GM12872 (cell line): ENCODE data around the gene MED23.

Experiments used
- TF ChIP-seq, protein P1 (sequence below): IDR thresholded peaks from 3 replicates; pipeline ENCODE4 v1.5.1; 2011; ENCODE audit warnings: low read depth, mild to moderate bottlenecking, low read length, moderate library complexity; ENCODE audit not compliant: insufficient read depth

MED23 gene

GRCh38 chr6:131646249-131646670 lies 18.2 kb upstream of the MED23 start:
- TF ChIP-seq, protein P1, sequence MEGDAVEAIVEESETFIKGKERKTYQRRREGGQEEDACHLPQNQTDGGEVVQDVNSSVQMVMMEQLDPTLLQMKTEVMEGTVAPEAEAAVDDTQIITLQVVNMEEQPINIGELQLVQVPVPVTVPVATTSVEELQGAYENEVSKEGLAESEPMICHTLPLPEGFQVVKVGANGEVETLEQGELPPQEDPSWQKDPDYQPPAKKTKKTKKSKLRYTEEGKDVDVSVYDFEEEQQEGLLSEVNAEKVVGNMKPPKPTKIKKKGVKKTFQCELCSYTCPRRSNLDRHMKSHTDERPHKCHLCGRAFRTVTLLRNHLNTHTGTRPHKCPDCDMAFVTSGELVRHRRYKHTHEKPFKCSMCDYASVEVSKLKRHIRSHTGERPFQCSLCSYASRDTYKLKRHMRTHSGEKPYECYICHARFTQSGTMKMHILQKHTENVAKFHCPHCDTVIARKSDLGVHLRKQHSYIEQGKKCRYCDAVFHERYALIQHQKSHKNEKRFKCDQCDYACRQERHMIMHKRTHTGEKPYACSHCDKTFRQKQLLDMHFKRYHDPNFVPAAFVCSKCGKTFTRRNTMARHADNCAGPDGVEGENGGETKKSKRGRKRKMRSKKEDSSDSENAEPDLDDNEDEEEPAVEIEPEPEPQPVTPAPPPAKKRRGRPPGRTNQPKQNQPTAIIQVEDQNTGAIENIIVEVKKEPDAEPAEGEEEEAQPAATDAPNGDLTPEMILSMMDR, result no peak

- TF ChIP-seq, protein P1, result no peak
These were observed 17.8 kb upstream of the MED23 start for GRCh38 chr6:131645846-131646245.

DNA sequence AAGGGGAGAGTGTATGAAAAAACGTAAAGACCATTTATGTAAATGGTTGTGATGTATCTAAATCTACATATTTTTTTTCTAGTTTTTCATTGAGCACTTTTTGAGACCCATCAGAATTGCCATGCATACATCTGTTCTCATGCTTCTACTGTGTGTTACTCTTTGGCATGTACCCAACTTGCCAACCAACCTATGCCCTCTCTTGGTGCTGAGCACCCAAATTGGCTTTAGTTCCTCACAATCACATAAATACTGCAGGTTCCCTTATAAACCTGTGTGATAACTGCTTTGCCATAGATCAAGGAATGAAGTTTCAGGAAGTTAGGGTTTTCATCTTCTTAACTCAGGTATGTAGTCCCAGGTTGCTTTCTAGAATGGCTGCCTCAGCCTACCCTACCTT lies 16.9 kb upstream of the MED23 start:
- TF ChIP-seq, protein P1, result no peak

- TF ChIP-seq, protein P1, result no peak
These were observed 15.9 kb upstream of the MED23 start for GRCh38 chr6:131643855-131644460.

DNA sequence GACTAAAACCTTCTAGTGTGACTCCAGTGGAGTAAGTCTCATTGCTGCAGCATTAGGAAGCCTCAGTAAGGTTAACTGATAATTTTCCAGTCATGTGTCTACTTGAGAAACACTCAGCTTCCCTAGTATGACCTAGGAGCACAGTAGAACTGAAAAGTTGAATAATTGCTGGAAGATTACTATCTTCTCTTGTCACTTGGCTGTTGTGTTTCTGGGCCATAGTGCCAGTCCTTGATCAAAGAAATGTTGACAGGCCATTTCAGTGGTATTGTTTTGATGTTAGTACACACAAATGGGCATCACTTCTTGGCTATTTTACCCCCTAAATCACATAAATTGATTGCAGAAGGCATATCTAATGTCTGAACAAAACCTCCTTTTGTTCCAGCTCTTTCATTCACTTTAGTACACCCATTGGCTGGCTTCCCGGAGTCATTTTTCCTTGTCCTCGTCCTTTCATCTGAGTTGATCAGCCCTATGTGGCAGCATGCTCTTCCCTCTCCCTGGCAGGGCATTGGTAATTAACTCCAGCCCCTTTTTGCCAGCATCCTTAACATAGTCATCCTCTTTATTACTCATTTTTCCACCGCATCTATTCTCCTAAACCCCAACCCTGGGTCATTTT lies 15.1 kb upstream of the MED23 start:
- TF ChIP-seq, protein P1, result no peak

- TF ChIP-seq, protein P1, result no peak
These were observed 14.5 kb upstream of the MED23 start for GRCh38 chr6:131642565-131642964.

GRCh38 chr6:131641554-131641953 lies 13.5 kb upstream of the MED23 start:
- TF ChIP-seq, protein P1, result no peak
